Body of pancreas (tissue), 4 donors: ENCODE data around the gene HTRA3. TPM values are rescaled to one million over a fixed set of nuclear protein-coding genes. Genes with fewer than 3 reads are reported as not detected.

Experiments used
- ATAC-seq: fragments of 150-250 bp; one replicate; pipeline ENCODE4 v1.9.1; 2016
- DNase-seq, 4 donors: peaks; one replicate each; pipeline ENCODE4 v3.0.0-alpha.2; 2019
- H3K27ac ChIP-seq, 4 donors: fragments of 200-600 bp; sonication (generic); 1 replicate in 3 of 4; 2 replicates in 1 of 4; pipeline versions ENCODE4 v1.5.1 to v1.6.1; 2016 to 2019; ENCODE audit warnings: mild to moderate bottlenecking in 1 of 4, mixed read lengths in 1 of 4, moderate library complexity in 1 of 4
- H3K27me3 ChIP-seq, 2 donors: fragments of 200-600 bp; sonication (generic); one replicate each; pipeline ENCODE4 v1.6.0; 2016; ENCODE audit warnings: mild to moderate bottlenecking in 1 of 2
- H3K36me3 ChIP-seq, 2 donors: fragments of 200-600 bp; sonication (generic); replicated peaks in 1 of 2; 2 replicates each; pipeline ENCODE4 v1.5.1; 2016; ENCODE audit warnings: low read depth in 2 of 2; ENCODE audit not compliant: insufficient read depth in 1 of 2
- H3K4me1 ChIP-seq: fragments of 200-600 bp; sonication (generic); one replicate; pipeline ENCODE4 v1.6.0; 2016
- H3K4me3 ChIP-seq, 2 donors: fragments of 200-600 bp; sonication (generic); 1 replicate in 1 of 2; 2 replicates in 1 of 2; pipeline ENCODE4 v1.5.1; 2016 to 2019
- H3K9me3 ChIP-seq, 3 donors: fragments of 200-600 bp; sonication (generic); 1 replicate in 2 of 3; 2 replicates in 1 of 3; pipeline ENCODE4 v1.5.1; 2016
- CTCF ChIP-seq, 7 experiments: fragments of 450-650 bp in 4 of 7; fragments of 200-600 bp in 3 of 7; sonication (generic) in 3 of 7; IDR thresholded peaks; one replicate each; pipeline ENCODE4 v1.5.1; 2016 to 2019; ENCODE audit warnings: antibody characterized with exemption in 7 of 7
- POLR2A ChIP-seq, 3 donors: fragments of 450-650 bp; IDR thresholded peaks; one replicate each; pipeline ENCODE4 v1.6.1; 2016; ENCODE audit warnings: antibody characterized with exemption in 3 of 3, mild to moderate bottlenecking in 2 of 3
- WGBS, 2 donors: methylation state at CpG; one replicate each; pipeline ENCODE4 v1.1.5; 2017; 5-methylcytosine and 5-hydroxymethylcytosine counted together
- intact Hi-C: fragments of 100-400 bp; cut with DNase I; formaldehyde crosslinking; loops from one replicate; pipeline ENCODE4 v1.15.1; 2023
- total RNA-seq, 2 donors: library from RNA; depleted of rRNA; stranded (reverse); fragments of >200 nt; gene quantifications; one replicate each; pipeline ENCODE4 v1.1.0, GENCODE V29; 2016

Gene HTRA3
- total RNA-seq, 2 donors from 2014 or later = 4.2 to 17.5 TPM

- DNase-seq = no peak
- no peak overlapping the region for H3K4me3 ChIP-seq
- no peaks in the 10 kb centered on the region for H3K4me1 ChIP-seq
- H3K27ac ChIP-seq = no peak overlapping the region
- intact Hi-C loops = no loop called here
- no peaks in the 10 kb centered on the region for H3K9me3 ChIP-seq
- H3K27me3 ChIP-seq = no peaks in the 10 kb centered on the region
- TF ChIP-seq CTCF (IDR thresholded peaks at IDR 0.05) (no peak), POLR2A (IDR thresholded peaks at IDR 0.05) (no peak)
- 80 to 81% methylated on average over 5 to 11 of the region's 11 CpGs for WGBS, 2 donors
- no peak for ATAC-seq
- no peaks in the 10 kb centered on the region for H3K36me3 ChIP-seq
These were observed 74.4 kb downstream of the HTRA3 start for GRCh38 chr4:8343967-8344331.

GRCh38 chr4:8344377-8344776, 74.8 kb downstream of the HTRA3 start:
- ATAC-seq = no peak
- intact Hi-C loops = no loop called here
- H3K4me3 ChIP-seq = no peak overlapping the region
- no peaks in the 10 kb centered on the region for H3K9me3 ChIP-seq
- H3K36me3 ChIP-seq = no peaks in the 10 kb centered on the region
- TF ChIP-seq CTCF (IDR thresholded peaks at IDR 0.05) (no peak), POLR2A (IDR thresholded peaks at IDR 0.05) (no peak)
- H3K27me3 ChIP-seq = no peaks in the 10 kb centered on the region
- no peaks in the 10 kb centered on the region for H3K4me1 ChIP-seq
- DNase-seq = no peak
- WGBS, 2 donors = 51 to 66% methylated on average over 14 of the region's 14 CpGs
- no peak overlapping the region for H3K27ac ChIP-seq

GRCh38 chr4:8345053-8345945, 75.7 kb downstream of the HTRA3 start:
- H3K27ac ChIP-seq = no peak overlapping the region

GRCh38 chr4:8345946-8346814, 76.6 kb downstream of the HTRA3 start:
- ATAC-seq (no peak), DNase-seq (no peak)
- Histone ChIP-seq H3K9me3 (no peaks in the 10 kb centered on the region), H3K4me1 (no peaks in the 10 kb centered on the region), H3K27me3 (no peaks in the 10 kb centered on the region), H3K36me3 (no peaks in the 10 kb centered on the region), H3K27ac (no peak overlapping the region), H3K4me3 (no peak overlapping the region)
- intact Hi-C loops = no loop called here
- 69 to 78% methylated on average over 34 to 39 of the region's 39 CpGs for WGBS, 2 donors
- TF ChIP-seq POLR2A (IDR thresholded peaks at IDR 0.05) = no peak
- no peak for TF ChIP-seq CTCF (IDR thresholded peaks at IDR 0.05)

More at GRCh38 chr4:8345053-8345945, 75.7 kb downstream of the HTRA3 start:
- intact Hi-C loops = no loop called here
- 83 to 84% methylated on average over 34 of the region's 34 CpGs for WGBS, 2 donors
- Histone ChIP-seq H3K9me3 (no peaks in the 10 kb centered on the region), H3K4me1 (no peaks in the 10 kb centered on the region), H3K36me3 (no peaks in the 10 kb centered on the region), H3K27me3 (no peaks in the 10 kb centered on the region), H3K4me3 (no peak overlapping the region)
- DNase-seq (no peak), ATAC-seq (no peak)
- TF ChIP-seq POLR2A (IDR thresholded peaks at IDR 0.05) (no peak), CTCF (IDR thresholded peaks at IDR 0.05) (no peak)
